Neutrophil (primary cell): ENCODE data around the gene KLHL17.

Experiments
- H3K27ac ChIP-seq: fragments of 200-600 bp; sonication (generic); 2 replicates; pipeline ENCODE4 v1.5.1; 2016; ENCODE audit warnings: mild to moderate bottlenecking, moderate library complexity
- H3K27me3 ChIP-seq: fragments of 200-600 bp; sonication (generic); 2 replicates; pipeline ENCODE4 v1.6.0; 2016; ENCODE audit warnings: mild to moderate bottlenecking
- H3K36me3 ChIP-seq: fragments of 200-600 bp; sonication (generic); 2 replicates; pipeline ENCODE4 v1.5.1; 2017
- H3K4me1 ChIP-seq, 2 experiments: fragments of 200-600 bp in 1 of 2; sonication (generic) in 1 of 2; 1 replicate in 1 of 2; 2 replicates in 1 of 2; pipeline versions ENCODE4 v1.5.1 to v1.6.1; 2013 to 2016; ENCODE audit warnings: low read depth in 1 of 2, low read length in 1 of 2, mild to moderate bottlenecking in 1 of 2, moderate library complexity in 1 of 2; ENCODE audit not compliant: control insufficient read depth in 1 of 2, insufficient read depth in 1 of 2
- H3K4me3 ChIP-seq, 2 experiments: fragments of 200-600 bp in 1 of 2; sonication (generic) in 1 of 2; 1 replicate in 1 of 2; 2 replicates in 1 of 2; pipeline ENCODE4 v1.5.1; 2013 to 2016; ENCODE audit warnings: low read depth in 1 of 2, low read length in 1 of 2, mild to moderate bottlenecking in 1 of 2, moderate library complexity in 1 of 2
- H3K9me3 ChIP-seq: fragments of 200-600 bp; sonication (generic); 2 replicates; pipeline ENCODE4 v1.5.1; 2016
- CTCF ChIP-seq: fragments of 200-600 bp; sonication (generic); IDR thresholded peaks from 2 replicates; pipeline ENCODE4 v1.5.1; 2016; ENCODE audit warnings: antibody characterized with exemption

KLHL17 gene

GRCh38 chr1:959731-960362 lies 537 bp upstream of the KLHL17 start:
- peaks cover 3% of the 10 kb centered on the region for H3K36me3 ChIP-seq
- no peak for TF ChIP-seq CTCF
- H3K4me3 ChIP-seq: peak overlapping the region; percentile 92 to 100
- peaks cover 39% of the 10 kb centered on the region for H3K27me3 ChIP-seq
- no peaks in the 10 kb centered on the region for H3K9me3 ChIP-seq
- H3K27ac ChIP-seq: no peak overlapping the region
- H3K4me1 ChIP-seq: peaks cover 36% of the 10 kb centered on the region in 2 experiments

- peaks cover 28 to 29% of the 10 kb centered on the region in 2 experiments for H3K4me1 ChIP-seq
- peaks cover 52% of the 10 kb centered on the region for H3K27me3 ChIP-seq
- no peak for TF ChIP-seq CTCF
- H3K36me3 ChIP-seq: no peaks in the 10 kb centered on the region
- peak overlapping the region; percentile 63 to 100 for H3K4me3 ChIP-seq
- no peak overlapping the region for H3K27ac ChIP-seq
- no peaks in the 10 kb centered on the region for H3K9me3 ChIP-seq
Observed at GRCh38 chr1:961132-961669, 817 bp downstream of the KLHL17 start.

- no peak for TF ChIP-seq CTCF
- Histone ChIP-seq H3K4me1 (peaks cover 38% of the 10 kb centered on the region in 2 experiments), H3K9me3 (no peaks in the 10 kb centered on the region), H3K4me3 (no peak overlapping the region), H3K27me3 (peaks cover 67% of the 10 kb centered on the region), H3K27ac (no peak overlapping the region), H3K36me3 (no peaks in the 10 kb centered on the region)
Observed at GRCh38 chr1:962381-963300, 2.3 kb downstream of the KLHL17 start.

GRCh38 chr1:963301-963651 lies 2.9 kb downstream of the KLHL17 start:
- no peaks in the 10 kb centered on the region for H3K36me3 ChIP-seq
- no peak overlapping the region for H3K27ac ChIP-seq
- peaks cover 73% of the 10 kb centered on the region for H3K27me3 ChIP-seq
- H3K4me3 ChIP-seq: no peak overlapping the region
- no peak for TF ChIP-seq CTCF
- no peaks in the 10 kb centered on the region for H3K9me3 ChIP-seq
- H3K4me1 ChIP-seq: peaks cover 34 to 37% of the 10 kb centered on the region in 2 experiments

GRCh38 chr1:963746-964525 lies 3.6 kb downstream of the KLHL17 start:
- no peaks in the 10 kb centered on the region for H3K9me3 ChIP-seq
- peaks cover 27 to 31% of the 10 kb centered on the region in 2 experiments for H3K4me1 ChIP-seq
- H3K27ac ChIP-seq: no peak overlapping the region
- H3K4me3 ChIP-seq: no peak overlapping the region
- TF ChIP-seq CTCF: no peak
- H3K27me3 ChIP-seq: peaks cover 79% of the 10 kb centered on the region
- H3K36me3 ChIP-seq: no peaks in the 10 kb centered on the region
